Smooth muscle cell (in vitro differentiated cells): Measurements from ENCODE around the gene GDPD5. TPM values are rescaled to one million over a fixed set of nuclear protein-coding genes. Genes with fewer than 3 reads are reported as not detected.

ENCODE experiments used
- DNase-seq: peaks from one replicate; lab custom pipeline; 2025; ENCODE audit not compliant: unreplicated experiment; lab: John Stamatoyannopoulos, UW
- H2AFZ ChIP-seq: fragments of 200-600 bp; sonication (generic); 2 replicates; pipeline ENCODE4 v1.6.0; 2016; ENCODE audit warnings: antibody characterized with exemption, low read depth, mild to moderate bottlenecking
- H3F3A ChIP-seq: fragments of 200-600 bp; sonication (generic); 2 replicates; pipeline ENCODE4 v1.6.0; 2017; ENCODE audit warnings: antibody characterized with exemption, low read depth
- H3K27ac ChIP-seq: fragments of 200-600 bp; sonication (generic); 2 replicates; pipeline ENCODE4 v1.5.1; 2016; ENCODE audit warnings: low read depth, mild to moderate bottlenecking
- H3K27me3 ChIP-seq: fragments of 200-600 bp; sonication (generic); 2 replicates; pipeline ENCODE4 v1.6.1; 2016; ENCODE audit warnings: low read depth, mild to moderate bottlenecking
- H3K36me3 ChIP-seq: fragments of 200-600 bp; sonication (generic); 2 replicates; pipeline ENCODE4 v1.5.1; 2016; ENCODE audit warnings: low read depth
- H3K4me1 ChIP-seq: fragments of 200-600 bp; sonication (generic); 2 replicates; pipeline ENCODE4 v1.5.1; 2016; ENCODE audit warnings: low read depth
- H3K4me2 ChIP-seq: fragments of 200-600 bp; sonication (generic); 2 replicates; pipeline ENCODE4 v1.6.0; 2016; ENCODE audit warnings: mild to moderate bottlenecking
- H3K4me3 ChIP-seq: fragments of 200-600 bp; sonication (generic); 2 replicates; pipeline ENCODE4 v1.5.1; 2016; ENCODE audit warnings: mild to moderate bottlenecking
- H3K79me2 ChIP-seq: fragments of 200-600 bp; sonication (generic); 2 replicates; pipeline ENCODE4 v1.6.0; 2016; ENCODE audit warnings: low read depth, mild to moderate bottlenecking
- H3K9ac ChIP-seq: fragments of 200-600 bp; sonication (generic); 2 replicates; pipeline ENCODE4 v1.6.0; 2016; ENCODE audit warnings: low read depth
- H3K9me3 ChIP-seq: fragments of 200-600 bp; sonication (generic); replicated peaks from 2 replicates; pipeline ENCODE4 v1.5.1; 2016; ENCODE audit warnings: low read depth
- H4K20me1 ChIP-seq: fragments of 200-600 bp; sonication (generic); 2 replicates; pipeline ENCODE4 v1.6.0; 2016; ENCODE audit warnings: low read depth
- WGBS: methylation state at CpG from one replicate; pipeline ENCODE4 v1.1.7; 2016; ENCODE audit warnings: low lambda C conversion rate; 5-methylcytosine and 5-hydroxymethylcytosine counted together
- polyA plus RNA-seq: library from polyadenylated mRNA; unstranded; fragments of >200 nt; fragmentation: Nextera tagmentation; extraction: Ambion mirVana; gene quantifications from 2 replicates; pipeline ENCODE4 v1.2.1, GENCODE V29; 2016
- total RNA-seq: library from RNA; depleted of rRNA; stranded (reverse); fragments of >200 nt; gene quantifications from 2 replicates; pipeline ENCODE4 v1.2.3, GENCODE V29; 2014
- TF ChIP-seq, protein P1 (sequence below): fragments of 200-600 bp; sonication (generic); IDR thresholded peaks from 2 replicates; pipeline ENCODE4 v1.5.1; 2017; ENCODE audit warnings: borderline replicate concordance, mild to moderate bottlenecking, antibody characterized with exemption; ENCODE audit not compliant: insufficient read depth, poor library complexity, severe bottlenecking

Gene GDPD5
- total and polyA plus RNA-seq, 2 experiments from 2014 or later = 2.3 to 5.8 TPM

DNA sequence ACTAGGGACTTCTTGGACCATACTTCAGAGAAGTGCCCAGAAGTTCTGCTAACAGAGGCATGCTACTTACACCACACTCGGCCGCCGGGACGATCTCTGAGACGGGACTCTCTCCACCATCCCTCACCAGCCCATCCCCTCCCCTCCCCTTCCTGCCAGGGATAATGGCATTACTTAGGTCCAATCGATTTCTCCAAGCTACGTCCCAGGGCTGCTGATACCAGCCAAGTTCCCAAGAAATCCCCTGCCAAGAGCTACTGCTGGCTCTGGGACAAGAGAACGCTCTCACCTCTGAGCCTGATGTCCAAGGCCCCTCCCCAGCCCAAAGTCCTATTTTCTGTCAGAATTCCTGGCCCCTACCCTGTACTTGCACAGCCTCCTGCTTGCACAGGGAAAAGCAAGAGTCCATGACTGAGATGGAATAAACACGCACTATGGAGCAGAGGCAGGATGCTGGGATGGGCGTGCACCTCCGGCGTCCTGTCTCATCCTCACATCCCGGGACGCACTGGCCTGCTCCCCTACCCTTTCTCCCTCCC is 42.7 kb downstream of the GDPD5 start:
- no peak overlapping the region for H3K4me3 ChIP-seq
- no peaks in the 10 kb centered on the region for H3K79me2 ChIP-seq
- no peaks in the 10 kb centered on the region for H3K27me3 ChIP-seq
- no peak overlapping the region for H3K27ac ChIP-seq
- no peaks in the 10 kb centered on the region for H3K36me3 ChIP-seq
- no peaks in the 10 kb centered on the region for H3K4me1 ChIP-seq
- no peak overlapping the region for H2AFZ ChIP-seq
- WGBS = 91% methylated on average over 14 of the region's 14 CpGs
- TF ChIP-seq, protein P1, sequence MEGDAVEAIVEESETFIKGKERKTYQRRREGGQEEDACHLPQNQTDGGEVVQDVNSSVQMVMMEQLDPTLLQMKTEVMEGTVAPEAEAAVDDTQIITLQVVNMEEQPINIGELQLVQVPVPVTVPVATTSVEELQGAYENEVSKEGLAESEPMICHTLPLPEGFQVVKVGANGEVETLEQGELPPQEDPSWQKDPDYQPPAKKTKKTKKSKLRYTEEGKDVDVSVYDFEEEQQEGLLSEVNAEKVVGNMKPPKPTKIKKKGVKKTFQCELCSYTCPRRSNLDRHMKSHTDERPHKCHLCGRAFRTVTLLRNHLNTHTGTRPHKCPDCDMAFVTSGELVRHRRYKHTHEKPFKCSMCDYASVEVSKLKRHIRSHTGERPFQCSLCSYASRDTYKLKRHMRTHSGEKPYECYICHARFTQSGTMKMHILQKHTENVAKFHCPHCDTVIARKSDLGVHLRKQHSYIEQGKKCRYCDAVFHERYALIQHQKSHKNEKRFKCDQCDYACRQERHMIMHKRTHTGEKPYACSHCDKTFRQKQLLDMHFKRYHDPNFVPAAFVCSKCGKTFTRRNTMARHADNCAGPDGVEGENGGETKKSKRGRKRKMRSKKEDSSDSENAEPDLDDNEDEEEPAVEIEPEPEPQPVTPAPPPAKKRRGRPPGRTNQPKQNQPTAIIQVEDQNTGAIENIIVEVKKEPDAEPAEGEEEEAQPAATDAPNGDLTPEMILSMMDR = no peak
- H3K9me3 ChIP-seq = no peaks in the 10 kb centered on the region
- no peak overlapping the region for H3K9ac ChIP-seq
- H4K20me1 ChIP-seq = no peaks in the 10 kb centered on the region
- no peak overlapping the region for H3K4me2 ChIP-seq
- DNase-seq = no peak
- H3F3A ChIP-seq = no peaks in the 10 kb centered on the region

DNA sequence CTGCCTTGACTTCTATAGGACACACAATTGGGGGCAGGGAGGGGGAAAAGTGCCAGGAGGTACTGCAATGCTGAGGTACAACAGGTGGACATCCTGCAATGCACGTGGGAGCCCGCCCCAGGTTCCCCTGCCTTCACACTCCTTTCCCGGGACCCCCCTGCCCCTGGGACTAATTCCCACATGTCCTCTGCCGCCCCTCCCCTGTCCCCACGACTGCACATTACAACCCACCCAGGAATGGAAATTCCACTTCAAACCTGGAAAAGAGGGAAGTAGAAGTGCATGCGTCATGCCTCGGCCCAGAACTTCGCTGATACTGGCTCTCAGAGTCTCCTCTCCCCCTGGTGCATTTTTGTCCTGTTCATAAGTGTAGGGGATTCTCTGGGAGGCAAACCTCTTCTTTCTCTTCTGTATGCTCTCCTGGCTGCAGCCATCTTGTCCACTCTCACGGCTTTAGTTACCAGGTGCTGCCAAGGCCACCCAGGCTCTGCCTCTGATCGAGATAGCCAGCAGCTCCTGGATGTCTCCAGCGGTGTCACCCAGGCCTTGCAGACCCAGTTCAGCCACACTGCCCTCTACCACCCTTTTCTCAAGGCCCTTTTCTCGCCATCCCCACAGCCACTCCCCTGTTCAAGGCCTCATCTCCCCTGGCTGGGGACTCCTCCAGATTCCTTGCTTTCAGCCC is 43.7 kb downstream of the GDPD5 start:
- Histone ChIP-seq H3K36me3 (no peaks in the 10 kb centered on the region), H3K79me2 (no peaks in the 10 kb centered on the region), H3K9me3 (no peaks in the 10 kb centered on the region), H2AFZ (no peak overlapping the region), H3K27me3 (no peaks in the 10 kb centered on the region), H3F3A (no peaks in the 10 kb centered on the region), H3K4me1 (no peaks in the 10 kb centered on the region), H3K9ac (no peak overlapping the region), H3K4me2 (no peak overlapping the region), H3K27ac (no peak overlapping the region), H4K20me1 (no peaks in the 10 kb centered on the region), H3K4me3 (no peak overlapping the region)
- no peak for DNase-seq
- 85% methylated on average over 12 of the region's 12 CpGs for WGBS
- TF ChIP-seq, protein P1 = no peak

DNA sequence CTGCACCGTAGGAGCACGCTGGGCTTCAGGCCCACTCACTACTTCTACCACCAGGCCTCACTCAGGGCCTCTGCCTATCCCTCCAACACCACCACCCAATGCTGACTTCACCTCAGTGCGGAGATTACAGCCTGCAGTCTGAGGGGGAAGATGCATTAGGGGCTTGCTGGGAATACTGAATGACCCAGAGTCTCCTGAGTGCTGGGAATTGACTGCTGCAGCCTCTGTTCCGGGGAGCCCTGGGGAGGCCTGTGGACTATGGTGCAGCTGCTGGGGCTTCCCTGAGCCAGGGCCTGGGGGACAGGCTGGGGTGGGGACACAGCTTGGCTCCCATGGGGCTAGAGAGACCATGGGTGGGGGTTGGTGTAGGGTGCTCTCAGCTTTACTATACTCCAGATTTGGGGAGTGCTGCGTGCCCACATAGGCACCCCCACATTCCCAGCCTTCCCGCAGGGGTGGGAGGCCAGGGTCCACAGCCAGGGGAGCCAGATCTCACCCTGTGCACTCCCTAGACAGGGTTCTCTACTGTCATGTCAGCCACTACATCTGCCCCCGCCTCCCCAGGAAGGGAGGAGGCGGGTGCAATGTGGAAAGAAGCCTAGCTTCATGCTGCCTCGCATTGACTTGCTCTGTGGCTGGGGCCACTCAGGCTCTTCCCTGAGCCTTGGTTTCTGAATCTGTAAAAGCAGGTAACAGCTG is 44.4 kb downstream of the GDPD5 start:
- Histone ChIP-seq H3K9me3 (no peaks in the 10 kb centered on the region), H3F3A (no peaks in the 10 kb centered on the region), H3K27ac (no peak overlapping the region), H3K4me1 (no peaks in the 10 kb centered on the region), H2AFZ (no peak overlapping the region), H3K27me3 (no peaks in the 10 kb centered on the region), H3K79me2 (no peaks in the 10 kb centered on the region), H4K20me1 (no peaks in the 10 kb centered on the region), H3K4me2 (no peak overlapping the region), H3K9ac (no peak overlapping the region), H3K4me3 (no peak overlapping the region), H3K36me3 (no peaks in the 10 kb centered on the region)
- DNase-seq = no peak
- TF ChIP-seq, protein P1 = no peak
- 93% methylated on average over 8 of the region's 9 CpGs for WGBS
